GM12865 (cell line): ENCODE measurements around the gene RTN4.
"Not testable (repeated sequence)": the region's sequence is repeated elsewhere in the genome, so short reads cannot be mapped to it uniquely, and the experiment has no call there.

Source experiments
- DNase-seq: peaks from one replicate; pipeline ENCODE4 v3.0.0; 2010; ENCODE audit warnings: low read depth
- H3K4me3 ChIP-seq: 2 replicates; pipeline ENCODE4 v1.5.1; 2011; ENCODE audit warnings: mild to moderate bottlenecking, low read depth, low read length, control low read depth
- TF ChIP-seq, protein P1 (sequence below): IDR thresholded peaks from 2 replicates; pipeline ENCODE4 v1.5.1; 2011; ENCODE audit warnings: low read length, control low read depth, low read depth, inconsistent platforms; ENCODE audit not compliant: insufficient read depth; ENCODE audit errors: missing control alignments

The RTN4 gene

DNA sequence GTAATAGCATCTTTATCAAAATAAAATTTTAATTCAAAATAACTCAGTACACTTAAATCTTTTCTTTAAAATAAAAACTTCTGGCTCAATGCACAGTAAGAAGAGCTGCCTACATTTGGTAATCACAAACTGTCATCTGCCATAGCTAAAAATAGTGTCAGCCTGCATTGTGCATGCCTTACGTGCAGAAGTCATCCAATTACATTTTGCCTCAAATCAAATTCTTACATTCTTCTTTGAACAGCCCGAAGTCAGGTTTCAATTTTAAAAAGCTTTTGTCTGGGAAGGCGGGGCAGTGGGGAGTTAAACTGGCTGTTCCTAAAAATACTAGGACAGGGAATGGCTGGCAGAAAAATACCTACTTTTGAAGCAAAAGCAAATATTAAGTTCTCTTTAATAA is 51.1 kb downstream of the RTN4 start:
- DNase-seq = no peak
- no peak overlapping the region for H3K4me3 ChIP-seq
- TF ChIP-seq, protein P1, sequence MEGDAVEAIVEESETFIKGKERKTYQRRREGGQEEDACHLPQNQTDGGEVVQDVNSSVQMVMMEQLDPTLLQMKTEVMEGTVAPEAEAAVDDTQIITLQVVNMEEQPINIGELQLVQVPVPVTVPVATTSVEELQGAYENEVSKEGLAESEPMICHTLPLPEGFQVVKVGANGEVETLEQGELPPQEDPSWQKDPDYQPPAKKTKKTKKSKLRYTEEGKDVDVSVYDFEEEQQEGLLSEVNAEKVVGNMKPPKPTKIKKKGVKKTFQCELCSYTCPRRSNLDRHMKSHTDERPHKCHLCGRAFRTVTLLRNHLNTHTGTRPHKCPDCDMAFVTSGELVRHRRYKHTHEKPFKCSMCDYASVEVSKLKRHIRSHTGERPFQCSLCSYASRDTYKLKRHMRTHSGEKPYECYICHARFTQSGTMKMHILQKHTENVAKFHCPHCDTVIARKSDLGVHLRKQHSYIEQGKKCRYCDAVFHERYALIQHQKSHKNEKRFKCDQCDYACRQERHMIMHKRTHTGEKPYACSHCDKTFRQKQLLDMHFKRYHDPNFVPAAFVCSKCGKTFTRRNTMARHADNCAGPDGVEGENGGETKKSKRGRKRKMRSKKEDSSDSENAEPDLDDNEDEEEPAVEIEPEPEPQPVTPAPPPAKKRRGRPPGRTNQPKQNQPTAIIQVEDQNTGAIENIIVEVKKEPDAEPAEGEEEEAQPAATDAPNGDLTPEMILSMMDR = no peak

DNA sequence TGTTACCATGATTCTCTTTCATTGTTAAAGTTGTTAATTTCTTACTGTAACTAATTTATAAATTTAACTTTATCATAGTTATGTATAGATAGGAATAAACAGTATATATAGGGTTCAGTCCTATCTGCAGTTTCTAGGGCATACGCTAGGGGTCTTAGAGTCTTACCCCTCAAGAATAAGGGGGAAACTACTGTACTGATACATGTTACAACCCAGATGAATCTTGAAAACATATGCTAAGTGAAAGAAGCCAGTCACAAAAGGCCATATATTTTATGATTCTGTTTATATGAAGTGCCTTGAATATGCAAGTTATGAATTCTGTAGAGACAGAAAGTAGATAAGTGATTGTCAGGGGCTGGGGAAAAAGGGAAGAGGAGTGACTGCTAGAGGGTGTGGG is 52.4 kb downstream of the RTN4 start:
- H3K4me3 ChIP-seq = no peak overlapping the region
- TF ChIP-seq, protein P1 = peak; percentile 12
- no peak for DNase-seq

- DNase-seq = no peak
- no peak overlapping the region for H3K4me3 ChIP-seq
- TF ChIP-seq, protein P1 = no peak
Observed at GRCh38 chr2:54995553-54995952, 54.7 kb downstream of the RTN4 start.

- DNase-seq, H3K4me3 ChIP-seq: not testable (repeated sequence)
Observed at GRCh38 chr2:54990694-54991093, 59.6 kb downstream of the RTN4 start.

DNA sequence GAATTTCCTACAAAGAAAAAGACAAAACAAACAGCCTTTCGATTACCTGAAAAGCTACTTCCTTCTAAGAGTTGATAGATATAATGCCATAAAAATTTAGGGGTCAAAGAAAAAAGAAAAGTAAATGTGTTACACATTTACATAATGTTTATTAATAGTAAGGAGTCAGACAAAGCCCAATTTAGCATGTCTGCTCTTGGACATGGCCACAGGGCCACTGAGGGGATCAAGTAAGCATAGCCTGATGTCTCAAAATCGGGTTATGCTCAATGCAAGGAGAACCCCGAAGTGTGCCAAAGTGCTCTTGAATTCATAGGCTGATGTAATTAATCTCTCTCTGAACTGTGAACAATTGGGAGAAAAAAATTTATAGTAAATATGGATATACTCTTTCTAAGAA is 61.6 kb downstream of the RTN4 start:
- no peak overlapping the region for H3K4me3 ChIP-seq
- DNase-seq = no peak
- TF ChIP-seq, protein P1 = no peak

DNA sequence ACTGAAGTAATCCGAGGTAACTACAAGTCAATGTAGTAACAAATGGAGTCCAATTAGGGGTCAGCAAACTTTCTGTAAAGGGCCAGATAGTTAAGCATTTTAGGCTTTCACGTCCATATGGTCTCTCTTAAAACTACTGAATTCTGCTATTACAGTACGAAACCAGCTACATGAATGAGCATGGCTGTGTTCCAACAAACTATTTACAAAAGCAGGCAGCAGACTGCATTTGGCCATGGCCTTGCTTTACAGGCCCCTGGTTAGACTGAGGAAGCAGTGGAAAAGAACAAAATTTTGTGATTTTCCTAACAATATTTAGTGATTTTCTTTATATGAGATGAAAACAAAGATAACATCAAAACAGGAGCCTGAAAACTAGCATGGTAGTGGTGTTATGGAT is 64.0 kb downstream of the RTN4 start:
- no peak overlapping the region for H3K4me3 ChIP-seq
- TF ChIP-seq, protein P1 = no peak
- DNase-seq = no peak

- no peak for DNase-seq
- H3K4me3 ChIP-seq = no peak overlapping the region
- TF ChIP-seq, protein P1 = no peak
Observed at GRCh38 chr2:54984476-54984875, 65.8 kb downstream of the RTN4 start.
